Body of pancreas (tissue), 4 donors: Measurements from ENCODE around the gene MPZL3.

ENCODE experiments used
- CTCF ChIP-seq, 7 experiments: fragments of 450-650 bp in 4 of 7; fragments of 200-600 bp in 3 of 7; sonication (generic) in 3 of 7; IDR thresholded peaks; one replicate each; pipeline ENCODE4 v1.5.1; 2016 to 2019; ENCODE audit warnings: antibody characterized with exemption in 7 of 7
- POLR2A ChIP-seq, 3 donors: fragments of 450-650 bp; IDR thresholded peaks; one replicate each; pipeline ENCODE4 v1.6.1; 2016; ENCODE audit warnings: antibody characterized with exemption in 3 of 3, mild to moderate bottlenecking in 2 of 3

- no peak for TF ChIP-seq CTCF (IDR thresholded peaks at IDR 0.05)
- TF ChIP-seq POLR2A (IDR thresholded peaks at IDR 0.05), result no peak
Observed at GRCh38 chr11:118238421-118238820, 13.7 kb downstream of the MPZL3 start.
